Fibroblast of lung (primary cell): Measurements from ENCODE around the gene CFAP410. TPM values are rescaled to one million over a fixed set of nuclear protein-coding genes. Genes with fewer than 3 reads are reported as not detected.

Experiments
- DNase-seq, 2 donors: peaks; one replicate each; pipeline versions ENCODE4 v3.0.0 to v3.0.0-alpha.2; 2010; ENCODE audit warnings: low read depth in 2 of 2
- H2AFZ ChIP-seq: 2 replicates; pipeline ENCODE4 v1.5.1; 2012; ENCODE audit warnings: low read length, control low read depth, inconsistent platforms
- H3K27ac ChIP-seq: 2 replicates; pipeline ENCODE4 v1.5.1; 2011; ENCODE audit warnings: low read length, control low read depth; ENCODE audit not compliant: insufficient read depth
- H3K27me3 ChIP-seq: 2 replicates; pipeline ENCODE4 v1.5.1; 2011; ENCODE audit warnings: mild to moderate bottlenecking, low read length; ENCODE audit not compliant: control insufficient read depth, insufficient read depth
- H3K36me3 ChIP-seq: 2 replicates; pipeline ENCODE4 v1.5.1; 2011; ENCODE audit warnings: low read length; ENCODE audit not compliant: control insufficient read depth, insufficient read depth
- H3K4me1 ChIP-seq: 2 replicates; pipeline ENCODE4 v1.5.1; 2011; ENCODE audit warnings: low read length; ENCODE audit not compliant: control insufficient read depth, insufficient read depth; ENCODE audit errors: extremely low read depth
- H3K4me2 ChIP-seq: 2 replicates; pipeline ENCODE4 v1.5.1; 2011; ENCODE audit warnings: low read length, control low read depth; ENCODE audit not compliant: insufficient read depth; ENCODE audit errors: extremely low read depth
- H3K4me3 ChIP-seq, 4 experiments: fragments of 200-600 bp in 1 of 4; sonication (generic) in 1 of 4; replicated peaks in 1 of 4; 2 replicates each; pipeline ENCODE4 v1.5.1; 2011 to 2016; ENCODE audit warnings: low read length in 4 of 4, low read depth in 3 of 4, mild to moderate bottlenecking in 3 of 4, control low read depth in 2 of 4, inconsistent platforms in 1 of 4, mixed read lengths in 1 of 4; ENCODE audit not compliant: insufficient read depth in 1 of 4; ENCODE audit errors: control extremely low read depth in 1 of 4
- H3K79me2 ChIP-seq: 2 replicates; pipeline ENCODE4 v1.5.1; 2012; ENCODE audit warnings: mild to moderate bottlenecking, low read length, inconsistent platforms; ENCODE audit not compliant: control insufficient read depth, insufficient read depth
- H3K9ac ChIP-seq: 2 replicates; pipeline ENCODE4 v1.5.1; 2011; ENCODE audit warnings: mild to moderate bottlenecking, low read length, control low read depth; ENCODE audit not compliant: insufficient read depth
- H3K9me3 ChIP-seq: 2 replicates; pipeline ENCODE4 v1.5.1; 2012; ENCODE audit warnings: low read depth, low read length; ENCODE audit not compliant: control insufficient read depth, insufficient read depth
- H4K20me1 ChIP-seq: 2 replicates; pipeline ENCODE4 v1.5.1; 2011; ENCODE audit warnings: low read length; ENCODE audit not compliant: control insufficient read depth, insufficient read depth; ENCODE audit errors: extremely low read depth
- EZH2 ChIP-seq: IDR thresholded peaks from 2 replicates; pipeline ENCODE4 v1.5.1; 2012; ENCODE audit warnings: low read length, control low read depth, mild to moderate bottlenecking; ENCODE audit errors: missing control alignments
- polyA plus RNA-seq, 2 donors: library from polyadenylated mRNA; depleted of rRNA in 1 of 2; stranded (reverse) in 1 of 2; unstranded in 1 of 2; fragments of >200 nt; gene quantifications; 2 replicates each; pipeline ENCODE4 v1.2.1, GENCODE V29; 2011 to 2012; ENCODE audit warnings: missing spikeins in 1 of 2
- total RNA-seq: library from RNA; depleted of rRNA; stranded (reverse); fragments of >200 nt; gene quantifications from 2 replicates; pipeline ENCODE4 v1.2.1, GENCODE V29; 2014
- TF ChIP-seq, protein P1 (sequence below), 2 donors: IDR thresholded peaks in 1 of 2; conservative IDR thresholded peaks in 1 of 2; 1 replicate in 1 of 2; 2 replicates in 1 of 2; pipeline ENCODE4 v1.5.1; 2011 to 2012; ENCODE audit warnings: low read length in 2 of 2, control low read depth in 1 of 2, inconsistent platforms in 1 of 2, low read depth in 1 of 2, mild to moderate bottlenecking in 1 of 2

Gene CFAP410
- total and polyA plus RNA-seq, 2 donors (not counting 1 experiment from before 2014, with no cell fraction given), result 4.9 to 7.1 TPM

DNA sequence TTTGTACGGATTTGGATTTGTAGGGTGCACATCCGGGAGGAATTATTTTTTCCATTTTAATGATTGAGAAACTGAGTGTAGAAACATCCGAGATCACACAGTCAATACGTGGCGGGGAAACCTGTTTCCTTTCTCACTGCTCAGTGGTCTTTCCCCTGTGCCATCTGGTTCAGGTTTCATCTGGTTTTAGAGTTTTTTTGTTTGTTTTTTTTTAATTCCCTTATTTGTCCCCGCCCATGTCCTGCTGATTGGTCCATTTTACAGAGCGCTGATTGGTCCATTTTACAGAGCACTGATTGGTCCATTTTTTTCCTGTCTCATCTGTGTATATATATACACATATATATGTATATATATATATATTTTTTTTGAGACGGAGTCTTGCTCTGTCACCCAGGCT is 20.2 kb upstream of the CFAP410 start:
- H3K4me1 ChIP-seq, result no peaks in the 10 kb centered on the region
- no peaks in the 10 kb centered on the region for H3K9me3 ChIP-seq
- no peaks in the 10 kb centered on the region for H4K20me1 ChIP-seq
- no peak overlapping the region for H3K4me3 ChIP-seq
- no peak for DNase-seq
- no peaks in the 10 kb centered on the region for H3K36me3 ChIP-seq
- H3K9ac ChIP-seq, result no peak overlapping the region
- H3K79me2 ChIP-seq, result no peaks in the 10 kb centered on the region
- no peak overlapping the region for H3K4me2 ChIP-seq
- no peak overlapping the region for H2AFZ ChIP-seq
- TF ChIP-seq EZH2, result no peak
- TF ChIP-seq, protein P1, sequence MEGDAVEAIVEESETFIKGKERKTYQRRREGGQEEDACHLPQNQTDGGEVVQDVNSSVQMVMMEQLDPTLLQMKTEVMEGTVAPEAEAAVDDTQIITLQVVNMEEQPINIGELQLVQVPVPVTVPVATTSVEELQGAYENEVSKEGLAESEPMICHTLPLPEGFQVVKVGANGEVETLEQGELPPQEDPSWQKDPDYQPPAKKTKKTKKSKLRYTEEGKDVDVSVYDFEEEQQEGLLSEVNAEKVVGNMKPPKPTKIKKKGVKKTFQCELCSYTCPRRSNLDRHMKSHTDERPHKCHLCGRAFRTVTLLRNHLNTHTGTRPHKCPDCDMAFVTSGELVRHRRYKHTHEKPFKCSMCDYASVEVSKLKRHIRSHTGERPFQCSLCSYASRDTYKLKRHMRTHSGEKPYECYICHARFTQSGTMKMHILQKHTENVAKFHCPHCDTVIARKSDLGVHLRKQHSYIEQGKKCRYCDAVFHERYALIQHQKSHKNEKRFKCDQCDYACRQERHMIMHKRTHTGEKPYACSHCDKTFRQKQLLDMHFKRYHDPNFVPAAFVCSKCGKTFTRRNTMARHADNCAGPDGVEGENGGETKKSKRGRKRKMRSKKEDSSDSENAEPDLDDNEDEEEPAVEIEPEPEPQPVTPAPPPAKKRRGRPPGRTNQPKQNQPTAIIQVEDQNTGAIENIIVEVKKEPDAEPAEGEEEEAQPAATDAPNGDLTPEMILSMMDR (conservative IDR thresholded peaks at IDR 0.05 in 1 of 2, IDR thresholded peaks at IDR 0.05 in 1 of 2; ENCODE audit: low read depth in 1 of 2, low read length in 2 of 2), result no peak
- no peak overlapping the region for H3K27ac ChIP-seq
- H3K27me3 ChIP-seq, result no peaks in the 10 kb centered on the region

DNA sequence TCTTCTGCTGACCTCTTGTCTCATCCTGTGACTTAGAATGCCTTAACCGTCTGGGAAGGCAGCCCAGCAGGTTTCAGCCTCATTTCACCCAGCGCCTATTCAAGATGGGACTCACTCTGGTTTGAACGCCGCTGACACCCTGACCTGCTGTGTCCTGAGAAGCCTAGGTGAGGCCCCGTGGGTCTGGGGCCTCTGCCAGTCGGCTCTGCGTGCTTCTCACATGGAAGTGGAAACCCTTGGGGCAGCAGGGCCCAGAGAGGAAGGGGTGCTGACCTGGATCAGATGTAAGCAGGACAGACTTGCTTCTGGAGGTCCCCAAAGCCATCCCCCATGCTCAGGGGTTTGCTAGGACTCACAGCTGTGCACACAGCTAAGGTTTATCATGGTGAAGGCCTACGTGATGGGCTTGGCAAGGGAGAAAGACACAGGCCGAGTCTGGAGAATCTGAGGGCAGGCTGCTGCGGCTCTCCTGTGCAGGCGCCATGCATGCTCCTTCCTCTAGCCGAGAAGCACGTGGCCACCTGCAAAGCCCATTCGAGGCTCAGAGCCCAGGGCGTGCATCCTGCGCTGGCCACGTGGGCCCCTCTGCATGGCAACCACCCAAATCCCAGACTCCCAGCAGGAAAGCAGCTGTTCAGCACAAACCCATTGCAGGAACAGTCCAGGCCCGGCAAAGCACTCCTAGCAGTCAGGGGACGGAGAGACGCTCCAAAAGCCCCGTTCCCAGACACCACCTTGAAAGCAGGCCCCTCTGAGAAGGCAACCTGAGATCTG is 18.1 kb upstream of the CFAP410 start:
- no peak for TF ChIP-seq EZH2
- TF ChIP-seq, protein P1 (conservative IDR thresholded peaks at IDR 0.05 in 1 of 2, IDR thresholded peaks at IDR 0.05 in 1 of 2; ENCODE audit: low read depth in 1 of 2, low read length in 2 of 2), result no peak
- Histone ChIP-seq H3K4me3 (no peak overlapping the region), H3K9me3 (no peaks in the 10 kb centered on the region)

DNA sequence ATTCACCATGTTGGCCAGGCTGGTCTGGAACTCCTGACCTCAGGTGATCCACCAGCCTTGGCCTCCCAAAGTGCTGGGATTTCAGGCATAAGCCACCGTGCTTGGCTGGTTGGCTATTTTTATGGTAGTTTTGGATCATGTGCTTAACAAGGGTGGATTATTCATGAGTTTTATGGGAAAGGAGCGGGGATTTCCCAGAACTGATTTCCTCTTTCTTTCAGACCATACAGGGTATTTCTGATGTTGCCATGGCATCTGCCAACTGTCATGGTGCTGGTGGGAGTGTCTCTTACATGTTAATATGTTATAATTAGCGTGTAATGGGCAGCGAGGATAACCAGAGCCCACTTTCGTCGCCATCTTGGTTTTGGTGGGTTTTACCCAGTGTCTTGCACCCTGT is 17.4 kb upstream of the CFAP410 start:
- H2AFZ ChIP-seq, result no peak overlapping the region
- H3K36me3 ChIP-seq, result no peaks in the 10 kb centered on the region
- H3K79me2 ChIP-seq, result no peaks in the 10 kb centered on the region
- no peak overlapping the region for H3K4me3 ChIP-seq
- TF ChIP-seq, protein P1 (conservative IDR thresholded peaks at IDR 0.05 in 1 of 2, IDR thresholded peaks at IDR 0.05 in 1 of 2; ENCODE audit: low read depth in 1 of 2, low read length in 2 of 2), result no peak
- no peak for TF ChIP-seq EZH2
- H3K4me1 ChIP-seq, result no peaks in the 10 kb centered on the region
- H3K27me3 ChIP-seq, result no peaks in the 10 kb centered on the region
- H3K4me2 ChIP-seq, result no peak overlapping the region
- no peak for DNase-seq
- H3K9me3 ChIP-seq, result no peaks in the 10 kb centered on the region
- no peak overlapping the region for H3K27ac ChIP-seq
- H4K20me1 ChIP-seq, result no peaks in the 10 kb centered on the region
- H3K9ac ChIP-seq, result no peak overlapping the region

More for the DNA sequence above, 18.1 kb upstream of the CFAP410 start:
- Histone ChIP-seq H4K20me1 (no peaks in the 10 kb centered on the region), H3K4me1 (no peaks in the 10 kb centered on the region), H3K36me3 (no peaks in the 10 kb centered on the region), H3K4me2 (no peak overlapping the region), H3K27ac (no peak overlapping the region), H3K27me3 (no peaks in the 10 kb centered on the region), H3K9ac (no peak overlapping the region), H2AFZ (no peak overlapping the region), H3K79me2 (no peaks in the 10 kb centered on the region)
- DNase-seq, result no peak
